GM19455 (cell line): ENCODE data around the gene COL24A1.
"Not testable (repeated sequence)": the region's sequence is repeated elsewhere in the genome, so short reads cannot be mapped to it uniquely, and the experiment has no call there.

Source experiments
- ATAC-seq: cut with Tn5 transposase; IDR thresholded peaks from one replicate; pipeline ENCODE4 v1.9.1; 2021; ENCODE audit not compliant: unreplicated experiment

The COL24A1 gene

DNA sequence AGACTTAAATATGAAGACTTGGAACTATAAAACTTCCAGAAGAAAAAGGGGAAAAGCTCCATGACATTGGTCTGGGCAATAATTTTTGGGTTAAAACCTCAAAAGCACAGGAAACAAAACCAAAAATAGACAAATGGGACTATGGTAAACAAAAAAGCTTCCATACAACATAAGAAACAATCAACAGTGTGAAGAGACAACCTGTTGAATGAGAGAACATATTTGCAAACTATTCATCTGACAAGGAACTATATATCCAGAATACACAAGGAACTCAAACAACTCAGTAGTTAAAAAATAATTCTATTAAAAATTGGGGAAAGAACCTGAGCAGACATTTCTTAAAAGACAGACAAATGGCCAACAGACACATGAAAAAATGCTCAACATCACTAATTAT, 255.7 kb downstream of the COL24A1 start:
- no peak for ATAC-seq

DNA sequence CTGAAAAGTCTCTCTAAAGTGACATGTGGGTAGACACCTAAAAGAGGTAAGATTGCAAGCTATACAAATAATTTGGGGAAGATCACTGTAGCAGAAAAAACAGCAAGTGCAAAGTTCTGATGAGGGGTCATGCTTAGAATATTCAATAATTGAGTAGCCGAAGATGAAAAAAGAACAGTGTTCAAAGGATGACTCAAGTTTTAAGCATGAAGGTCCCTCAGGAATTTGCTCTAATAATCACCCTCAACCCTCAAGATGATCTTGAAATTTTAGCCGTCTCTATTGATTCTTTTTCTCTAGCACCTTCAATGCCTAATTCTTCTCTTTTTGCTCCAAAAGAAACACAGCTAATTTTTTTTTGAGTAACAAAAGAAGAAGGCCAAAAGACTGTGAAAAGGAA, 257.7 kb downstream of the COL24A1 start:
- ATAC-seq, result no peak

DNA sequence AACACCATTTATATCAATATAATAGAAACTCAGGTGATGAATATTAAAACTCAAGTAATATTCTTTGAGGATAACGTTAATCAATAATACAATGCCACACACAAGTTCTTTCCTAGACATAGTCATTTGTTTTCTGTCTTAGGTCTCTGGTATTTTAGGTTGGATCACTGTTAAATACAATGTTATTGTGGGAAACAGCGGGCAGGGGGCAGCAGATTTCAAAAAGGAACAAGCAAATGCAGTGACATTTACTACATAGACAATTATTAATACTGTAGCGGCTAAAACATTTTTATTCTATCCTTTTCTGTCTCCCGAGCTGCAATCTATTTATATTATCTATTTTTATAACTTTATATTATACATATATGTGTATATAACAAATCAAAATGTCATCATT, 261.9 kb downstream of the COL24A1 start:
- ATAC-seq, result peak; percentile 79

GRCh38 chr1:85892366-85892765, 264.2 kb downstream of the COL24A1 start:
- ATAC-seq, result no peak

DNA sequence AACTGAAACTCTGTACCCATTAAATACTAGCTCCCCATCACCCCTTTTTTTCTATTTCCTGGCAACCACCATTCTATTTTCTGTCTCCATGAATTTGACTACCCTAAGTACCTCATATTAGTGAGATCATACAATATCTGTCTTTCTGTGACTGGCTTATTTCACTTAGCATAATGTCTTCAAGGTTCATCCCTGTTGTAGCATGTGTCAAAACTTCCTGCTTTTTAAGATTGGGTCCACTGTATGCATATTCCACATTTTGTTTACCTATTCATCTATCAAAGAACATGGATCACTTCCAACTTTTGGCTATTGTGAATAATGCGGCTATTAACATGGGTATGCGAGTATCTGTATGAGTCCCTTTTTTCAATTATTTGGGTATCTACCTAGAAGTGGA, 266.7 kb downstream of the COL24A1 start:
- ATAC-seq, result no peak

GRCh38 chr1:85888921-85889320, 267.7 kb downstream of the COL24A1 start:
- ATAC-seq, result no peak

DNA sequence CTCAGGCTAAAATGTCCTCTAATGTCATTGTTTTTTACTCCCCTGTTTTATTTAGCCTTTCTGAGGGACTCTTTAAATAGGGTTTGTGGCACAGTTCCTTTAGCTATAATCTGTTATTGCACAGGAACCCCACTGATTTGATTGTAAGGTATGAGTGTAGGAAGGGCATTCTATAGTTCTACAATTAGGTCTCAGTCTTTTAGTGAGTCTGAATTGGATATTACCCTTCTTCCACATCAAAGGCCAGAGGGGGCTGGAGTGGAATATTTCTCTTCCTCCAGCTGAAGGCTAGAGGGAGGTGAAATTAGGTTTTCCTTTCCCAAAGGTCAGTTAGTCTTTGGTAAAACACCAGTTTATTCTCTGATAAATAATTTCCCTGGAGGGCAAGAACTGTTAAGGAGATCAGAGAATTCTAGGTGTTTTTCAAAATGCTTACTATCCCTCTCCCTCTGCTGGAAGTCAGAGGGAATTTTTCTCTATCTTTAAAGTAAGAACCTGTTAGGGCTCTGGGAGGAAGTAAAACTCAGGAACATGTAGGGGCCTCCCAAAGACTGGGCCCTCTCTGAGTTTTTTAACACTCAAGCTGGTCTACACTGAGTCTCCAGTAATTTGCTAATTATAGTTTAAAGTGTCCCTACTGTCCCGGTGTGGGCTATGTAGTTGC, 272.1 kb downstream of the COL24A1 start:
- no peak for ATAC-seq

- ATAC-seq, result no peak
Measured at GRCh38 chr1:85867189-85867588, 289.4 kb downstream of the COL24A1 start.

DNA sequence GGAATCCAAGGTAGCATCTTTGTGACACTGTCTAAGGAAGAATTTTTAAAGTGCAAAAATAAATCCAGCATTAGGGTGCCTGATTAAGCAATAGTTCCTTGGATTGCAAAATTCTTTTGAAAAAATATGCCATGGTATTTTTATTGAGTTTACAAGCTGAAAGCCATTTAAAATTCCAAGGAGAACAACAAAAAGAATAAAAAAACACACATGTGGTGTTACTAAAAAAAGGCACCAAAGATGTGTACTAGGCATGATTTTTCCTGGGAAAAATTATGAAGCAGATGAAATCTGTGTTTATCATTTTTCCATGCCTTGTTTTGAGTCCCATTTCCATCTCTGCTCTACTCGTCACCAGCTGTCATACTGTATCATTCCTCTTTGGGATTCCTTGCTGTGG, 291.4 kb downstream of the COL24A1 start:
- no peak for ATAC-seq

- ATAC-seq, result no peak
Measured at GRCh38 chr1:85864727-85865126, 291.8 kb downstream of the COL24A1 start.

GRCh38 chr1:85863639-85864038, 292.9 kb downstream of the COL24A1 start:
- not testable (repeated sequence) for ATAC-seq

GRCh38 chr1:85862456-85862855, 294.1 kb downstream of the COL24A1 start:
- ATAC-seq, result no peak

DNA sequence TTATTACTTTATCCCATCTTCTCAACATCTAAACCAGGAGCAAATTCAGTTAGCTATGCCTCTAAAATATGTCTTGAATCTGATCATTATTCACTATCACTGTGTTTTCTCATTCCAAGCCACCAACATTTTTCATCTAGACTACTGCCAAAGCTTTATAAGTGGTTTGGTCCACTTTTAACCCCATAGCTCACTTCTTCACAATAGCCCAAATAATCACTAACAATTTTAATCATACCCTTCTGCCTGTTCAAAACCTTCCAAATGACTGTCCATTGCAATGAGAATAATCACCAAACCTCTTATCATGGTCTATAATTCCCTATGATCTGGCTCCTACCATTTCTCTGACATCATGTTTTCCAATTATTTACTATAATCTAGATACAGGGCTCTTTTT, 298.6 kb downstream of the COL24A1 start:
- ATAC-seq, result no peak

DNA sequence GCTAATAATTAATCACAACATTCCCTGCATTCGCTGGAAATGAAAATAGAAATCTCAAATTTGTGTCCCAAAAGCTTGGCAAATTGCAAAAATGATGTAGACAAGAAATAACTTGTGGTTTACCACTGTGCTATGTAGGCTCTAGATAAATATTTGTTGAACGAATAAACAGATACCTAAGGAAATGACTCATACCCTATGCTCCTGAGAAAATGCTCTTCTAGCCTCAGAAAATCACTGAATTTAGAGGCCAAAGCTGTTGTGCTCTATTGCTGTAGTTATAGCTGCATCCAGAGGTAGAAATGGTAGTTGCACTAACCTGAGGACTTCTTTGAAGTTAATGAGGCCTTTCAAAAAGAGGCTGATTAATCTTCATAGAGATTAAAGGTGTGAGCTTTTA, 306.3 kb downstream of the COL24A1 start:
- ATAC-seq, result no peak

- ATAC-seq, result no peak
Measured at GRCh38 chr1:85849660-85850059, 306.9 kb downstream of the COL24A1 start.

DNA sequence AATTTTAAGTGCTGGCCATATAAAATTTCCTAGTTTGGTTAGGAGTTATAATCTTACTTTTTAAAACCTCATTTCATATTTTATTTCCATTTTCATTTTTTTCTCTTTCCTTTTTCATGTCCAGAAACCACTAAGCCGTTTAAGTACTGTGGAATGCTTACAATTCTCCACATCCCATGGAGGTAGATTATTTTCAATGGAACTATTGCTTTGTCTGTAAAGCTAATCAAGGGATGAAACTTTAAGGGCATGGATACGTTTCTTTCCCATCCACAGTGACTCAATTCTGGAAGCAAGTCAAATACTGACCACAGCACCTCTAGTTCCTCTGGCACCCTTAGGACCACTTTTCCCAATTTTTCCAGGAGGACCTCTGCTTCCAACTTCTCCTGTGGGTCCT, 309.2 kb downstream of the COL24A1 start:
- no peak for ATAC-seq

GRCh38 chr1:85846706-85847105, 309.9 kb downstream of the COL24A1 start:
- no peak for ATAC-seq

DNA sequence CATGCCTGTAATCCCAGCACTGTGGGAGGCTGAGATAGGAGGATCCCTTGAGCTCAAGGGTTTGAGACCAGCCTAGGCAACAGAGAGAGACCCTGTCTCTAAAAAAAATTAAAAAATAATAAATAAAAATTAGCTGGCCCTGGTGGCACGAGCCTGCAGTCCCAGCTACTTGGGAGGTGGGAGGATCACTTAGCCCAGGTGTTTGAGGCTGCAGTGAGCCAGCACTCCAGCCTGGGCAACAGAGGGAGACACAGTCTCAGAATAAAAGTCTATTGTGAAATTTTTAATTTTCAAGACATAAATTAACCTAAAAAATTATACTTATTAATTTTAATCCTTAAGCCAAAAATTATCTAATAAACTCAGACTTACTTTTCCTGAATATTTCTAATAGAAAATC, 317.1 kb downstream of the COL24A1 start:
- no peak for ATAC-seq

- ATAC-seq, result peak; percentile 88
Measured at GRCh38 chr1:85838238-85838637, 318.3 kb downstream of the COL24A1 start.

DNA sequence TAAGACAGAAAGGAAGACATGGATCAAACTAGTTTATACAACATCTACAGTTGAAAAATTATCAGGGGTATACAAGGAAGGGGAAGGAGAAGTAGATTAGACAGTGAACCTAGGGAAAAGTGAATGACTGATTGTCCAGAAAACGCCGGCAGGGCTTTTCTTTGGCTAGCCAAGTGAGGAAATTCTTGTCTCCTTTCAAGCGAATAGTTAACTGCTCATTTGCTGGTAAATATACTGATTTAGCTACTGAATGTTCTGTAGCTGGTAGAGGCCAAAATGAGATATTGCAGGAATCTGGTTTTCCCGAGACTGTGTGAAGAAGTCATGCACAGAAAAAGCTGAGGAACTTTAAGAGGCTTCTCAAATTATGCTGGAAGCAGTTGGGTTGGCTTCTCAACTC, 319.8 kb downstream of the COL24A1 start:
- no peak for ATAC-seq

GRCh38 chr1:85833165-85833564, 323.4 kb downstream of the COL24A1 start:
- not testable (repeated sequence) for ATAC-seq

DNA sequence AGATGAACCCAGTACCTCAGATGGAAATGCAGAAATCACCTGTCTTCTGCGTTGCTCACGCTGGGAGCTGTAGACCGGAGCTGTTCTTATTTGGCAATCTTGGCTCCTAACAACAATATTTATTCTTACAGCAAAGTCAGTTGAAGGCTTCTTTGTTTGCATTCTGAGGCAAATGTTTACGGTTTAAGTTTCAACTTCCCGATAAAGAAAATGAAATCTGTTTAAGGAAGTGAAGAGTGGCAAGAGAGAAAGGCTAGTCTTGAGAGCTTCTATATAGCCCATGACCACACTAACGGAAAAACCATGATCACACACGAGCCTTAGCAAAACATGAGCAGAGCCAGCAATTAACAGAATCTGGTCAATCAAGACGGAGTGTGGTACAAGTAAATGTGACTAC, 325.7 kb downstream of the COL24A1 start:
- ATAC-seq, result no peak

GRCh38 chr1:85824066-85824840, 332.3 kb downstream of the COL24A1 start:
- ATAC-seq, result no peak
